ENCODE measurements around the gene CRELD1. TPM values are rescaled to one million over a fixed set of nuclear protein-coding genes. Genes with fewer than 3 reads are reported as not detected.

The CRELD1 gene
- total and polyA plus RNA-seq, 9 of the 15 experiments (the other 6 are each of a cell fraction or from before 2014, with no cell fraction given): 3.3 to 25.8 (median 16.5) TPM

GRCh38 chr3:9928158-9928557, 5.5 kb upstream of the CRELD1 start:
- Histone ChIP-seq H4K20me1 (replicated peaks; ENCODE audit: control insufficient read depth, insufficient read depth, low read length) (no peaks in the 10 kb centered on the region), H3K4me2 (ENCODE audit: insufficient read depth, low read length) (no peak overlapping the region), H2AFZ (ENCODE audit: low read depth, low read length) (no peak overlapping the region), H3K27me3 (ENCODE audit: control insufficient read depth in 2 of 2, insufficient read depth in 2 of 2, low read length in 2 of 2) (no peaks in the 10 kb centered on the region), H3K36me3 (ENCODE audit: control insufficient read depth, insufficient read depth, low read length) (no peaks in the 10 kb centered on the region), H3K27ac (ENCODE audit: extremely low read depth, low read depth, low read length) (no peak overlapping the region), H3K9me3 (replicated peaks; ENCODE audit: control insufficient read depth, insufficient read depth, low read depth, low read length) (no peaks in the 10 kb centered on the region), H3K9me1 (ENCODE audit: control insufficient read depth, insufficient read depth, low read length) (no peaks in the 10 kb centered on the region), H3K4me3 (no peak overlapping the region), H3K79me2 (ENCODE audit: control insufficient read depth, insufficient read depth, low read length) (no peaks in the 10 kb centered on the region), H3K4me1 (replicated peaks in 1 of 2; ENCODE audit: control insufficient read depth in 2 of 2, insufficient read depth in 2 of 2, low read length in 2 of 2) (peaks cover 0 to 21% of the 10 kb centered on the region in 2 experiments; a peak in 3 of 5 replicates), H3K9ac (ENCODE audit: insufficient read depth in 1 of 2, low read depth in 2 of 2, low read length in 2 of 2) (no peak overlapping the region)
- intact Hi-C loops (cut with micrococcal nuclease): no loop called here
- no peak for DNase-seq (ENCODE audit: extremely low read depth in 1 of 4, low spot score in 3 of 4)
- in situ Hi-C loops (cut with MboI): no loop called here
- CTCF ChIA-PET (ENCODE audit: low intra/inter-chr PET ratio): no interaction called here
- FAIRE-seq: no peak
- POLR2A ChIA-PET: interaction anchor here (1.0 to 1.3 kb wide), 2 partner anchors 11 to 94 kb away, joined by 3 to 5 read pairs; partner anchors contain the start of gene IL17RC
- 79% methylated on average over 18 of the region's 23 CpGs for WGBS (ENCODE audit: insufficient coverage, low coverage, missing lambda C conversion rate)
- BruUV-seq (replicated peaks): no TSS peak
- ATAC-seq: no peak
- TF ChIP-seq SIRT6 (IDR thresholded peaks at IDR 0.05; ENCODE audit: low read depth, low read length): no peak
- no peak for TF ChIP-seq ETS2 (tag; IDR thresholded peaks at IDR 0.05; ENCODE audit: borderline replicate concordance, poor library complexity, severe bottlenecking)
- TF ChIP-seq DEAF1 (CRISPR knock-in tag; IDR thresholded peaks at IDR 0.05): no peak
- TF ChIP-seq RFX5 (IDR thresholded peaks at IDR 0.05; ENCODE audit: low read depth, low read length): no peak
- TF ChIP-seq ZNF444 (CRISPR knock-in tag; IDR thresholded peaks at IDR 0.05): no peak
- no peak for TF ChIP-seq IRF1 (CRISPR knock-in tag; IDR thresholded peaks at IDR 0.05; ENCODE audit: borderline replicate concordance)
- TF ChIP-seq ZNF41 (CRISPR knock-in tag; conservative IDR thresholded peaks at IDR 0.05): no peak
- no peak for TF ChIP-seq HBP1 (CRISPR knock-in tag; IDR thresholded peaks at IDR 0.05)
- no peak for TF ChIP-seq ZNF655 (CRISPR knock-in tag; IDR thresholded peaks at IDR 0.05)
- TF ChIP-seq CTCFL (IDR thresholded peaks at IDR 0.05; ENCODE audit: borderline replicate concordance, insufficient read depth, low read depth, low read length, poor library complexity, severe bottlenecking): no peak
- TF ChIP-seq MLLT1 (IDR thresholded peaks at IDR 0.05): no peak
- no peak for TF ChIP-seq NCOA4 (IDR thresholded peaks at IDR 0.05; ENCODE audit: partially characterized antibody)
- no peak for TF ChIP-seq ZNF551 (CRISPR knock-in tag; IDR thresholded peaks at IDR 0.05)
- no peak for TF ChIP-seq TAL1 (IDR thresholded peaks at IDR 0.05)
